GM23248 (cell line): ENCODE results near the gene COBLL1.

Experiments used
- EZH2 ChIP-seq: fragments of 200-600 bp; sonication (generic); IDR thresholded peaks from 2 replicates; pipeline ENCODE4 v1.6.1; 2018; ENCODE audit warnings: antibody characterized with exemption, mild to moderate bottlenecking; ENCODE audit not compliant: insufficient read depth, poor library complexity, severe bottlenecking
- EZH2phosphoT487 ChIP-seq: fragments of 200-600 bp; sonication (generic); IDR thresholded peaks from 2 replicates; pipeline ENCODE4 v1.6.1; 2018; ENCODE audit warnings: antibody characterized with exemption, moderate library complexity, mild to moderate bottlenecking, low read depth; ENCODE audit not compliant: insufficient read depth

DNA sequence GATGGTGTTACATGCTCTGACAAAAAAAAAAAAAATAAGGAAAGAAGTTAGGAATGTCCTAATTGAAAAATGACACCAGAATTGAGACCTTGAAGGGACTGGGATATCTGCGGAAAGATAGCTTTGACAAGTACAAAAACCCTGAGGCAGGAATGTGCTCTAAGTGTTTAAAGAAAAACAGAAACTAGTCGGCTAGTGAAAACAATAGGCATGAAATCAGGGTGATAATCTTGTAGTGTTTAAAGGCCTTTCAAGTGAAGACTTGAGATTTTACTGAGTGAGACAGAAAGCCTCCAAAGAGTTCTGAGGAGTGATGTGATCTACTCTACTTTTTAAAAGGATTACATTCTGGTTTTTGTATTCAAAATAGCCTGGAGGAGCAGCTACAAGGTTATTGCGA is 107.4 kb downstream of the COBLL1 start:
- TF ChIP-seq EZH2 (no peak), EZH2phosphoT487 (no peak)
